RWPE1 (cell line): ENCODE data around the gene BABAM2.
"Not testable (repeated sequence)": the region's sequence is repeated elsewhere in the genome, so short reads cannot be mapped to it uniquely, and the experiment has no call there.

Source experiments
- CTCF ChIA-PET: fragments of 350-600 bp; sonication (Branson Sonifier 250); formaldehyde crosslinking; extraction: SDS; loops from one replicate; lab custom pipeline; 2021; lab: Yijun Ruan, JAX
- POLR2A ChIA-PET: fragments of 400-600 bp; formaldehyde crosslinking; extraction: SDS; loops from one replicate; lab custom pipeline; 2020; ENCODE audit warnings: antibody characterized with exemption; ENCODE audit not compliant: low non-redundant PET; lab: Yijun Ruan, JAX
- DNase-seq: peaks from one replicate; pipeline ENCODE4 v3.0.0; 2012; ENCODE audit warnings: low spot score
- H3K27ac ChIP-seq: fragments of 450-650 bp; 2 replicates; pipeline ENCODE4 v1.5.1; 2017
- TF ChIP-seq, protein P1 (sequence below): fragments of 450-650 bp; conservative IDR thresholded peaks from 2 replicates; pipeline ENCODE4 v1.5.1; 2017; ENCODE audit warnings: low read depth, mild to moderate bottlenecking

Gene BABAM2

DNA sequence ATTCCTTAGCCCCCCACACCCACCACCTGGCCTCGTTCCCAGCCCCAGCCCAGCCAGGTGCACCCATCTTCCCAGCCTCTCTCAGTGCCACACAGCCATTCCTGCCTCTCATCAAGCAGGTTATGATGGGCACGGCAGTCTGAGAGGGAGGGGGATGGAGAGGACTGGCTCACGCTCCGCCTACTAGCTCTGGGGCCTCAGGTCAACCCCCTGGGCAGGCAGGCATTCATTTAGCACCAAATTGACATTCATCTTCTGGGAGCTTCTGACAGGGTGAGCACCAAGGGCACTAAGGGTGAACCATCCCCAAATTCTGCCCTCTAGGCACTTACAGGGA, 435.9 kb downstream of the BABAM2 start:
- CTCF ChIA-PET, result no interaction called here
- 0 out of 2 replicates have a peak overlapping the region, but pooled peaks have one; percentile 9 for H3K27ac ChIP-seq
- DNase-seq, result no peak
- POLR2A ChIA-PET, result no interaction called here
- TF ChIP-seq, protein P1, sequence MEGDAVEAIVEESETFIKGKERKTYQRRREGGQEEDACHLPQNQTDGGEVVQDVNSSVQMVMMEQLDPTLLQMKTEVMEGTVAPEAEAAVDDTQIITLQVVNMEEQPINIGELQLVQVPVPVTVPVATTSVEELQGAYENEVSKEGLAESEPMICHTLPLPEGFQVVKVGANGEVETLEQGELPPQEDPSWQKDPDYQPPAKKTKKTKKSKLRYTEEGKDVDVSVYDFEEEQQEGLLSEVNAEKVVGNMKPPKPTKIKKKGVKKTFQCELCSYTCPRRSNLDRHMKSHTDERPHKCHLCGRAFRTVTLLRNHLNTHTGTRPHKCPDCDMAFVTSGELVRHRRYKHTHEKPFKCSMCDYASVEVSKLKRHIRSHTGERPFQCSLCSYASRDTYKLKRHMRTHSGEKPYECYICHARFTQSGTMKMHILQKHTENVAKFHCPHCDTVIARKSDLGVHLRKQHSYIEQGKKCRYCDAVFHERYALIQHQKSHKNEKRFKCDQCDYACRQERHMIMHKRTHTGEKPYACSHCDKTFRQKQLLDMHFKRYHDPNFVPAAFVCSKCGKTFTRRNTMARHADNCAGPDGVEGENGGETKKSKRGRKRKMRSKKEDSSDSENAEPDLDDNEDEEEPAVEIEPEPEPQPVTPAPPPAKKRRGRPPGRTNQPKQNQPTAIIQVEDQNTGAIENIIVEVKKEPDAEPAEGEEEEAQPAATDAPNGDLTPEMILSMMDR, result no peak

DNA sequence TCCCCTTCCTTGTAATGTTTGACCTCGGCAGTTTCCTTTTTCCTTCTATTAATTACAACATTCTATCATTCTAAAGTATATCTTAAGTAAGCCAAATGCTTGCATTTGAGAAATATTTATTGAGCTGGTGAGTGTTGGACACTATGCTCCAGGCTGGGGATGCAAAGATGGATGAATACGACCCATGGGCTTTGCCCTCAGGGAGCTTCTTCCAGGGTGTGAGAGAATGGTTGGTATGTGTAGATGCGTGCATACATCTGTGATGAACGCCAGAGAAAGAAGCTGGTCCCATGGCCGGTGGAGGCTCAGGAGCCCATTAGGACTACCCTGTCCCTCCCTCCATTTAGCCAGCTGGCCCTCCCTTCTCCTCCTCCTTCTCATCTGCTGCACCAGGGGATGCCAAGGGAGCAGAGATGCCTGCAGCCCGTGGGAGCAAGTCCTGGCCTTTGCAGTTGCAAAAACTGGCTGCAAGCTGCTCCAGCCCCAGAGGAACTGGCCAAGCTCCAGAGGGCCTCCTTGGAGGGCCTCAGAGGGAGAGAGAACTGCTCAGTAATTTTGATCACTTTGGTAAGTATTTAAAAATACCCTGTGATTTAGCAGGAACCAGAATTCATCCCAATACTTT, 436.5 kb downstream of the BABAM2 start:
- CTCF ChIA-PET, result no interaction called here
- no peak for DNase-seq
- TF ChIP-seq, protein P1, result no peak
- peak overlapping the region; percentile 57 for H3K27ac ChIP-seq
- POLR2A ChIA-PET, result no interaction called here

DNA sequence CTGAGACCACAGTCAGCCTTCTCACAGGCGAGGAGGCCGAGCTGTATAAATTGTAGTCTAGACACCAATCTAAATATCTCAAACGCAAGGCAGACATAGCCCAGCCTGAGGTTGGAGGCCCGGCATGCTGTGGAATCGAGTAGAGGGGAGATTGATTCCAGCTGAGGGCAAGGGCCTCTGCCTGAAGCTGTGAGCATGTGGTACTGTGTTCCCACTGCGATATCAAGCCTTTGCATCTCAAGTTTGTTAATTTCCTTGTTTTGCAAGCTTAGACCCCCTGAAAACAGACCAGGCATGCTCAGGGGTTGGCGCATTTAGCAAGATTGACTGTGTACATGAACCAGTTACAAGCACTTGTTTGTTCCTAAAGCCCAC, 437.0 kb downstream of the BABAM2 start:
- peak overlapping the region; percentile 57 for H3K27ac ChIP-seq
- ChIA-PET CTCF (no interaction called here), POLR2A (no interaction called here)
- DNase-seq, result no peak
- TF ChIP-seq, protein P1, result no peak

DNA sequence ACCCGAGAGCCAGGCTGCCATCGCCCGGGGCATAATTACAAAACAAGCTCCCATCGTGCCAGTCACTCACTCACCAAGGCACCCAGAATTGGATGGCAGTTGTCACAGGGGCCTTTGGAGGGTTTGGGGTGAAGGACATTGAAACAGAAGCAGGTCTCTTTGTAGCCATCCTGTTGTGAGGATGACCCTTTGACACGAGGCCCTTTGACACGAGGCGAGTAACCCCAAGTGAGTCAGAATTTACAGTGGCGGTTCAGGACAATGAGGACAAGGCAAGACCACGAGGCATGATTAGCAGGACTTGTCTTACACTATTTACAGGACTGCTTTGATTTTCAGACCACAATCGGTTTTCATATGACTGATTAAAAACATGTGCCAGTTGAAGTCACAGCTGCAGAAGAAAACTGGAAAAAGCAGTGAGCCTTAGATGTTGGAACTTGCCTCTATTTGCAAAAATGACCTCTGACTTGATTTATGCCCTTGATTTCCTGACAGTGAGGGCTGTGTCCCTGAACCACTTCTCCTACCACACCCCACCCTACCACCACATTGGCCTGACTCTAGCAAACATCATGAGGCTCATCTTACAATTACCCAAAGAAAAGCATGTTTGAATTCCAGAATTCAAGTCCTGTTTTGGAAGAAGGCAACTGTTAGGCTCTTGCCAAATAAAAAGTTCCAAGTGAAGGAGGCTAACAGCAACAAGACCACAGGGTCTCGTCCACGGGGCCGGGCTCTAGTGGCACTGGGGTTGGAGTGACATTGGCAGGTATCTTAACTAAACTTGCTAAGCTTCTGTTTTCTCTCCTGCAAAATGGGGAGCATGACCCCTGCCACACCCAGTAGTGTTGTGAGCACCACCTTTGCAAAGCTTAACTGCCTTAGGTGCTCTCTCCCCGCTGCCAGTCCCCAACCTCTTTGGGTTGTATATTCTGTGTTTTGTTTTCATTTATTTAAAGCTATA, 437.7 kb downstream of the BABAM2 start:
- DNase-seq, result no peak
- ChIA-PET POLR2A (no interaction called here), CTCF (interaction anchor here (0.6 kb wide), 1 partner anchor 831 kb away, joined by 6 read pairs; no protein-coding TSS in a partner anchor)
- TF ChIP-seq, protein P1, result no peak
- H3K27ac ChIP-seq, result peak overlapping the region; percentile 57

DNA sequence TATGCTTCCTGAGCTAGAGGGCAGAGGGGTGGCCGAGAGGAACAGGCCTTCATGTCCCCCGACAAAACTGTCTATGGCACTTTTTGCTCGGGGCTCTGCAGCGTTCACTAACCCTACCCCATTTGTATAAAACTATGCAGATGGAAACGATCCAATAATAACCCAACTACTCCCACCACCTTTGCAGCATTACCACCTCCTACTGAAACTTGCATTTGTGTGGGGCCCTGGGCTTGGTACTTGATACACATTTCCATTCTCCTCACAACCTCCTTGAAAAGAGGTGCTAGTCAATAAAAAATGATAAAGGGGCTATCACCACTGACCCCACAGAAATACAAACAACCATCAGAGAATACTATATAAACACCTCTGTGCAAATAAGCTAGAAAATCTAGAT, 438.7 kb downstream of the BABAM2 start:
- CTCF ChIA-PET, result interaction anchor here (0.6 kb wide), 1 partner anchor 830 kb away, joined by 6 read pairs; no protein-coding TSS in a partner anchor
- DNase-seq, result no peak
- H3K27ac ChIP-seq, result no peak overlapping the region
- TF ChIP-seq, protein P1, result no peak
- POLR2A ChIA-PET, result no interaction called here

DNA sequence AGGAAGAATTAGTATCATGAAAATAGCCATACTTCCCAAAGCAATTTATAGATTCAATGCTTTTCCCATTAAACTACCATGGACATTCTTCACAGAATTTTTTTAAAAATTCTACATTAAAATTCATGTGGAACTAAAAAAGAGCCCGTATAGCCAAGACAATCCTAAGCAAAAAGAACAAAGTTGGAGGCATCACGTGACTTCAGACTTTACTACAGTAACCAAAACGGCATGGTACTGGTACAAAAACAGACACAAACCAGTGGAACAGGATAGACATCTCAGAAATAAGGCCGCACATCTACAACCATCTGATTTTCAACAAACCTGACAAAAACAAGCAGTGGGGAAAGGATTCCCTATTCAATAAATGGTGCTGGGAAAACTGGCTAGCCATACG, 440.2 kb downstream of the BABAM2 start:
- CTCF ChIA-PET, H3K27ac ChIP-seq, POLR2A ChIA-PET, DNase-seq: not testable (repeated sequence)

DNA sequence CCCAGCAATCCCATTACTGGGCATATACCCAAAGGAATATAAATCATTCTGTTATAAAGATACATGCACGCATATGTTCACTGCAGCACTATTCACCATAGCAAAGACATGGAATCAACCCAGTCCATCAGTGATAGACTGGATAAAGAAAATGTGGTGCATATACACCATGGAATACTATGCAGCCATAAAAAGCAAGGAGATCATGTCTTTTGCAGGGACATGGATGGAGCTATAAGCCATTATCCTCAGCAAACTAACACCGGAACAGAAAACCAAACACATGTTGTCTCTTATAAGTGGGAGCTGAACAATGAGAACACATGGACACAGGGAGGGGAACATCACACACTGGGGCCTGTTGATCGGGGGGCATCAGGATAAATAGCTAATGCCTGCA, 441.3 kb downstream of the BABAM2 start:
- POLR2A ChIA-PET, H3K27ac ChIP-seq, CTCF ChIA-PET, DNase-seq: not testable (repeated sequence)
